ENCODE data around the gene CHTOP.

The CHTOP gene

GRCh38 chr1:153597206-153597605 is 36.7 kb upstream of the CHTOP start:
- H3K9me3 ChIP-seq (ENCODE audit: control extremely low read depth in 1 of 5, control insufficient read depth in 4 of 5, insufficient read depth in 2 of 5, low read depth in 1 of 5, low read length in 4 of 5), result no peaks in the 10 kb centered on the region
- H3K4me3 ChIP-seq (ENCODE audit: control insufficient read depth in 1 of 7, extremely low read depth in 1 of 7, insufficient read depth in 4 of 7, low read depth in 2 of 7, low read length in 6 of 7), result no peak overlapping the region
- CTCF ChIA-PET, result interaction anchor here (2.7 to 13.4 kb wide), 2 partner anchors 20 to 26 kb away, joined by 14 to 100 read pairs; partner anchors contain the start of genes S100A14 and S100A16
- no peaks in the 10 kb centered on the region for H3K27me3 ChIP-seq (replicated peaks in 2 of 5; ENCODE audit: control insufficient read depth in 4 of 5, insufficient read depth in 5 of 5, low read length in 4 of 5)
- WGBS (ENCODE audit: insufficient coverage), result 95% methylated on average over 5 of the region's 6 CpGs
- no peaks in the 10 kb centered on the region for H3K36me3 ChIP-seq (ENCODE audit: control insufficient read depth in 4 of 4, insufficient read depth in 4 of 4, low read length in 3 of 4)
- H3K4me1 ChIP-seq (ENCODE audit: control extremely low read depth in 1 of 4, control insufficient read depth in 4 of 4, insufficient read depth in 4 of 4, low read length in 3 of 4), result peaks cover 0 to 40% (median 17%) of the 10 kb centered on the region in 4 experiments
- POLR2A ChIA-PET, result no interaction called here
- peak in 2 of 3 donors; percentile 37 to 47 for DNase-seq
- H3K27ac ChIP-seq (ENCODE audit: insufficient read depth in 1 of 2, low read depth in 1 of 2, low read length in 2 of 2, poor library complexity in 1 of 2, severe bottlenecking in 2 of 2), result no peak overlapping the region

GRCh38 chr1:153598309-153599172 is 35.3 kb upstream of the CHTOP start:
- DNase-seq, result peak; percentile 88 to 99 (median 97)
- Histone ChIP-seq H3K27me3 (replicated peaks in 2 of 5; ENCODE audit: control insufficient read depth in 4 of 5, insufficient read depth in 5 of 5, low read length in 4 of 5) (no peaks in the 10 kb centered on the region), H3K4me3 (ENCODE audit: control insufficient read depth in 1 of 7, extremely low read depth in 1 of 7, insufficient read depth in 4 of 7, low read depth in 2 of 7, low read length in 6 of 7) (peak overlapping the region in 4 of 7 experiments; percentile 2 to 48 (median 32)), H3K36me3 (ENCODE audit: control insufficient read depth in 4 of 4, insufficient read depth in 4 of 4, low read length in 3 of 4) (no peaks in the 10 kb centered on the region), H3K4me1 (ENCODE audit: control extremely low read depth in 1 of 4, control insufficient read depth in 4 of 4, insufficient read depth in 4 of 4, low read length in 3 of 4) (peaks cover 0 to 40% (median 17%) of the 10 kb centered on the region in 4 experiments), H3K27ac (ENCODE audit: insufficient read depth in 1 of 2, low read depth in 1 of 2, low read length in 2 of 2, poor library complexity in 1 of 2, severe bottlenecking in 2 of 2) (peak overlapping the region; percentile 94), H3K9me3 (ENCODE audit: control extremely low read depth in 1 of 5, control insufficient read depth in 4 of 5, insufficient read depth in 2 of 5, low read depth in 1 of 5, low read length in 4 of 5) (no peaks in the 10 kb centered on the region)
- ChIA-PET POLR2A (interaction anchor here (0.7 to 1.3 kb wide), 3 partner anchors 26 to 346 kb away, joined by 3 to 4 read pairs (median 4); no protein-coding TSS in a partner anchor), CTCF (interaction anchor here (0.9 to 13.4 kb wide), 5 partner anchors 9 to 29 kb away, joined by 3 to 100 read pairs (median 10); partner anchors contain the start of genes S100A13, S100A14 and S100A16)
- WGBS (ENCODE audit: insufficient coverage), result 63% methylated on average over 7 of the region's 7 CpGs

GRCh38 chr1:153599847-153600246 is 34.0 kb upstream of the CHTOP start:
- Histone ChIP-seq H3K36me3 (ENCODE audit: control insufficient read depth in 4 of 4, insufficient read depth in 4 of 4, low read length in 3 of 4) (no peaks in the 10 kb centered on the region), H3K27ac (ENCODE audit: insufficient read depth in 1 of 2, low read depth in 1 of 2, low read length in 2 of 2, poor library complexity in 1 of 2, severe bottlenecking in 2 of 2) (peak overlapping the region in 1 of 2 experiments; percentile 3), H3K27me3 (replicated peaks in 2 of 5; ENCODE audit: control insufficient read depth in 4 of 5, insufficient read depth in 5 of 5, low read length in 4 of 5) (no peaks in the 10 kb centered on the region), H3K4me1 (ENCODE audit: control extremely low read depth in 1 of 4, control insufficient read depth in 4 of 4, insufficient read depth in 4 of 4, low read length in 3 of 4) (peaks cover 0 to 40% (median 17%) of the 10 kb centered on the region in 4 experiments), H3K4me3 (ENCODE audit: control insufficient read depth in 1 of 7, extremely low read depth in 1 of 7, insufficient read depth in 4 of 7, low read depth in 2 of 7, low read length in 6 of 7) (no peak overlapping the region), H3K9me3 (ENCODE audit: control extremely low read depth in 1 of 5, control insufficient read depth in 4 of 5, insufficient read depth in 2 of 5, low read depth in 1 of 5, low read length in 4 of 5) (no peaks in the 10 kb centered on the region)
- CTCF ChIA-PET, result interaction anchor here (1.4 to 13.4 kb wide), 4 partner anchors 17 to 28 kb away, joined by 4 to 100 read pairs (median 12); partner anchors contain the start of genes S100A13, S100A14 and S100A16
- no peak for DNase-seq
- 100% methylated on average over 6 of the region's 7 CpGs for WGBS (ENCODE audit: insufficient coverage)
- POLR2A ChIA-PET, result interaction anchor here (1.3 kb wide), 1 partner anchor 35 kb away, joined by 4 read pairs; no protein-coding TSS in a partner anchor

GRCh38 chr1:153602749-153603148 is 31.1 kb upstream of the CHTOP start:
- 88% methylated on average over 2 of the region's 6 CpGs for WGBS (ENCODE audit: insufficient coverage)
- ChIA-PET CTCF (interaction anchor here (2.3 to 13.4 kb wide), 2 partner anchors 14 to 30 kb away, joined by 8 to 100 read pairs; partner anchors contain the start of genes S100A14 and S100A16), POLR2A (no interaction called here)
- no peak for DNase-seq
- no peaks in the 10 kb centered on the region for H3K36me3 ChIP-seq (ENCODE audit: control insufficient read depth in 4 of 4, insufficient read depth in 4 of 4, low read length in 3 of 4)
- peaks cover 0 to 33% (median 16%) of the 10 kb centered on the region in 4 experiments for H3K4me1 ChIP-seq (ENCODE audit: control extremely low read depth in 1 of 4, control insufficient read depth in 4 of 4, insufficient read depth in 4 of 4, low read length in 3 of 4)
- no peak overlapping the region for H3K27ac ChIP-seq (ENCODE audit: insufficient read depth in 1 of 2, low read depth in 1 of 2, low read length in 2 of 2, poor library complexity in 1 of 2, severe bottlenecking in 2 of 2)
- H3K9me3 ChIP-seq (ENCODE audit: control extremely low read depth in 1 of 5, control insufficient read depth in 4 of 5, insufficient read depth in 2 of 5, low read depth in 1 of 5, low read length in 4 of 5), result no peaks in the 10 kb centered on the region
- H3K4me3 ChIP-seq (ENCODE audit: control insufficient read depth in 1 of 7, extremely low read depth in 1 of 7, insufficient read depth in 4 of 7, low read depth in 2 of 7, low read length in 6 of 7), result no peak overlapping the region
- H3K27me3 ChIP-seq (replicated peaks in 2 of 5; ENCODE audit: control insufficient read depth in 4 of 5, insufficient read depth in 5 of 5, low read length in 4 of 5), result no peaks in the 10 kb centered on the region

GRCh38 chr1:153606194-153606593 is 27.7 kb upstream of the CHTOP start:
- no peaks in the 10 kb centered on the region for H3K36me3 ChIP-seq (ENCODE audit: control insufficient read depth in 4 of 4, insufficient read depth in 4 of 4, low read length in 3 of 4)
- no peaks in the 10 kb centered on the region for H3K27me3 ChIP-seq (replicated peaks in 2 of 5; ENCODE audit: control insufficient read depth in 4 of 5, insufficient read depth in 5 of 5, low read length in 4 of 5)
- H3K4me1 ChIP-seq (ENCODE audit: control extremely low read depth in 1 of 4, control insufficient read depth in 4 of 4, insufficient read depth in 4 of 4, low read length in 3 of 4), result peaks cover 0 to 25% (median 15%) of the 10 kb centered on the region in 4 experiments
- no peak overlapping the region for H3K27ac ChIP-seq (ENCODE audit: insufficient read depth in 1 of 2, low read depth in 1 of 2, low read length in 2 of 2, poor library complexity in 1 of 2, severe bottlenecking in 2 of 2)
- H3K4me3 ChIP-seq (ENCODE audit: control insufficient read depth in 1 of 7, extremely low read depth in 1 of 7, insufficient read depth in 4 of 7, low read depth in 2 of 7, low read length in 6 of 7), result no peak overlapping the region
- 100% methylated on average over 1 of the region's 11 CpGs for WGBS (ENCODE audit: insufficient coverage)
- H3K9me3 ChIP-seq (ENCODE audit: control extremely low read depth in 1 of 5, control insufficient read depth in 4 of 5, insufficient read depth in 2 of 5, low read depth in 1 of 5, low read length in 4 of 5), result no peaks in the 10 kb centered on the region
- ChIA-PET CTCF (interaction anchor here (0.9 to 4.9 kb wide), 5 partner anchors 10 to 73 kb away, joined by 3 to 30 read pairs (median 3); partner anchors contain the start of genes S100A13 and S100A14), POLR2A (no interaction called here)
- no peak for DNase-seq

- no peaks in the 10 kb centered on the region for H3K9me3 ChIP-seq (ENCODE audit: control extremely low read depth in 1 of 5, control insufficient read depth in 4 of 5, insufficient read depth in 2 of 5, low read depth in 1 of 5, low read length in 4 of 5)
- no peak overlapping the region for H3K4me3 ChIP-seq (ENCODE audit: control insufficient read depth in 1 of 7, extremely low read depth in 1 of 7, insufficient read depth in 4 of 7, low read depth in 2 of 7, low read length in 6 of 7)
- POLR2A ChIA-PET, result no interaction called here
- 97% methylated on average over 8 of the region's 8 CpGs for WGBS (ENCODE audit: insufficient coverage)
- no peaks in the 10 kb centered on the region for H3K36me3 ChIP-seq (ENCODE audit: control insufficient read depth in 4 of 4, insufficient read depth in 4 of 4, low read length in 3 of 4)
- DNase-seq, result no peak
- no peaks in the 10 kb centered on the region for H3K27me3 ChIP-seq (replicated peaks in 2 of 5; ENCODE audit: control insufficient read depth in 4 of 5, insufficient read depth in 5 of 5, low read length in 4 of 5)
- no peak overlapping the region for H3K27ac ChIP-seq (ENCODE audit: insufficient read depth in 1 of 2, low read depth in 1 of 2, low read length in 2 of 2, poor library complexity in 1 of 2, severe bottlenecking in 2 of 2)
- CTCF ChIA-PET, result interaction anchor here (1.0 to 4.9 kb wide), 6 partner anchors 8 to 74 kb away, joined by 3 to 30 read pairs (median 3); partner anchors contain the start of genes S100A13 and S100A14
- H3K4me1 ChIP-seq (ENCODE audit: control extremely low read depth in 1 of 4, control insufficient read depth in 4 of 4, insufficient read depth in 4 of 4, low read length in 3 of 4), result peaks cover 0 to 24% (median 15%) of the 10 kb centered on the region in 4 experiments
Observed at GRCh38 chr1:153607381-153607780, 26.5 kb upstream of the CHTOP start.
